Bronchus fibroblast of lung (primary cell): ENCODE results near the gene SLC35D3. TPM values are rescaled to one million over a fixed set of nuclear protein-coding genes. Genes with fewer than 3 reads are reported as not detected.

Experiments
- total RNA-seq: library from RNA; depleted of rRNA; stranded (reverse); fragments of >200 nt; gene quantifications from 2 replicates; pipeline ENCODE4 v1.2.3, GENCODE V29; 2015

Gene SLC35D3
- total RNA-seq, result not detected in 2 replicates

GRCh38 chr6:136921936-136922684 is at the start of gene SLC35D3:
TSS of gene SLC35D3 (plus strand) at chr6:136922301. CDS start at chr6:136922429, 128 bp downstream.

Other genes starting within 250 kb of the SLC35D3 start
- 9.1 and 9.8 TPM in 2 replicates for gene MAP3K5, start 129.8 kb upstream of the SLC35D3 start, total RNA-seq
- gene PEX7, start 99.7 kb upstream of the SLC35D3 start, total RNA-seq, result 10.8 and 11.6 TPM in 2 replicates
- gene IL20RA, start 122.7 kb downstream of the SLC35D3 start, total RNA-seq, result 0.17 and 0.45 TPM in 2 replicates